B cell (primary cell): Measurements from ENCODE around the gene PALLD. TPM values are rescaled to one million over a fixed set of nuclear protein-coding genes. Genes with fewer than 3 reads are reported as not detected.

Experiments used
- ATAC-seq: fragments of 200-7000 bp; cut with Tn5 transposase; one replicate; pipeline ENCODE4 v1.10.0; 2021; ENCODE audit warnings: low read depth, mild to moderate bottlenecking, moderate number of reproducible peaks, moderate library complexity
- CTCF ChIA-PET: fragments of 350-600 bp; sonication (Branson Sonifier 250); formaldehyde crosslinking; loops from one replicate; lab custom pipeline; 2021; ENCODE audit warnings: antibody characterized with exemption, inconsistent platforms; lab: Charles Lee
- POLR2A ChIA-PET: fragments of 350-600 bp; sonication (Branson Sonifier 250); formaldehyde crosslinking; loops from one replicate; lab custom pipeline; 2021; ENCODE audit warnings: antibody characterized with exemption; lab: Charles Lee
- DNase-seq: peaks from one replicate; pipeline ENCODE4 v3.0.0; 2013
- H2AFZ ChIP-seq: 2 replicates; pipeline ENCODE4 v1.6.1; 2012; ENCODE audit warnings: mild to moderate bottlenecking, low read depth, low read length; ENCODE audit not compliant: insufficient read depth, poor library complexity, severe bottlenecking
- H3K27ac ChIP-seq, 2 donors: 1 replicate in 1 of 2; 2 replicates in 1 of 2; pipeline ENCODE4 v1.5.1; 2012 to 2013; ENCODE audit warnings: low read length in 2 of 2, mild to moderate bottlenecking in 2 of 2, moderate library complexity in 1 of 2
- H3K27me3 ChIP-seq, 4 experiments: fragments of 200-600 bp in 1 of 4; sonication (generic) in 1 of 4; replicated peaks in 1 of 4; 1 replicate in 2 of 4; 2 replicates in 2 of 4; pipeline versions ENCODE4 v1.6.1 to v1.7.0; 2013 to 2016; ENCODE audit warnings: low read length in 3 of 4, mild to moderate bottlenecking in 2 of 4, mixed read lengths in 1 of 4, moderate library complexity in 1 of 4; ENCODE audit not compliant: insufficient read depth in 4 of 4, control insufficient read depth in 3 of 4; ENCODE audit errors: control extremely low read depth in 1 of 4
- H3K36me3 ChIP-seq, 2 experiments: replicated peaks in 1 of 2; 1 replicate in 1 of 2; 2 replicates in 1 of 2; pipeline versions ENCODE4 v1.6.1 to v1.7.1; 2013; ENCODE audit warnings: low read length in 1 of 2; ENCODE audit not compliant: insufficient read depth in 2 of 2, control insufficient read depth in 1 of 2; ENCODE audit errors: control extremely low read depth in 1 of 2, extremely low read depth in 1 of 2
- H3K4me1 ChIP-seq, 2 donors: fragments of 200-600 bp in 1 of 2; sonication (generic) in 1 of 2; 1 replicate in 1 of 2; 2 replicates in 1 of 2; pipeline versions ENCODE4 v1.5.1 to v1.6.1; 2013 to 2017; ENCODE audit warnings: low read length in 2 of 2; ENCODE audit not compliant: control insufficient read depth in 2 of 2, insufficient read depth in 2 of 2
- H3K4me2 ChIP-seq: replicated peaks from 2 replicates; pipeline ENCODE3; 2012; ENCODE audit warnings: mild to moderate bottlenecking, low read depth, low read length; ENCODE audit not compliant: poor library complexity, severe bottlenecking
- H3K4me3 ChIP-seq, 5 experiments: fragments of 200-600 bp in 1 of 5; sonication (generic) in 1 of 5; 1 replicate in 3 of 5; 2 replicates in 2 of 5; pipeline versions ENCODE4 v1.5.1 to v1.7.0; 2011 to 2016; ENCODE audit warnings: low read length in 4 of 5, mild to moderate bottlenecking in 4 of 5, low read depth in 2 of 5, control low read depth in 1 of 5, moderate library complexity in 1 of 5; ENCODE audit not compliant: insufficient read depth in 1 of 5; ENCODE audit errors: control extremely low read depth in 1 of 5, extremely low read depth in 1 of 5
- H3K79me2 ChIP-seq: fragments of 200-600 bp; sonication (generic); one replicate; pipeline ENCODE4 v1.6.0; 2016; ENCODE audit warnings: low read length; ENCODE audit not compliant: control insufficient read depth, insufficient read depth
- H3K9ac ChIP-seq: fragments of 200-600 bp; sonication (generic); 2 replicates; pipeline ENCODE4 v1.6.1; 2017; ENCODE audit warnings: mild to moderate bottlenecking, low read length, moderate library complexity
- H3K9me3 ChIP-seq, 3 donors: one replicate each; pipeline versions ENCODE4 v1.6.1 to v1.7.1; 2013; ENCODE audit warnings: low read length in 2 of 3; ENCODE audit not compliant: control insufficient read depth in 2 of 3, insufficient read depth in 1 of 3; ENCODE audit errors: control extremely low read depth in 1 of 3
- H4K20me1 ChIP-seq: 2 replicates; pipeline ENCODE4 v1.6.0; 2012; ENCODE audit warnings: mild to moderate bottlenecking, low read length; ENCODE audit not compliant: insufficient read depth, control insufficient read depth, poor library complexity, severe bottlenecking
- H3K27ac Mint-ChIP-seq: one replicate; pipeline ENCODE4 v1.8.0; 2021; ENCODE audit warnings: mixed read lengths
- H3K27me3 Mint-ChIP-seq: one replicate; pipeline ENCODE4 v1.8.0; 2021; ENCODE audit warnings: mixed read lengths
- H3K4me1 Mint-ChIP-seq: one replicate; pipeline ENCODE4 v1.8.0; 2021; ENCODE audit warnings: mixed read lengths
- H3K4me3 Mint-ChIP-seq: one replicate; pipeline ENCODE4 v1.8.0; 2021; ENCODE audit warnings: mixed read lengths
- H3K9me3 Mint-ChIP-seq: one replicate; pipeline ENCODE4 v1.8.0; 2022; ENCODE audit warnings: mixed read lengths; ENCODE audit not compliant: insufficient read depth
- CTCF ChIP-seq: fragments of 200-600 bp; IDR thresholded peaks from one replicate; pipeline ENCODE4 v1.8.0; 2022; ENCODE audit warnings: antibody characterized with exemption, mild to moderate bottlenecking
- EZH2 ChIP-seq: IDR thresholded peaks from 2 replicates; pipeline ENCODE4 v1.6.1; 2012; ENCODE audit warnings: borderline replicate concordance, low read depth, mild to moderate bottlenecking, moderate library complexity, low read length; ENCODE audit not compliant: insufficient read depth, poor library complexity, severe bottlenecking
- WGBS: methylation state at CpG from one replicate; pipeline ENCODE4 v1.1.5; 2013; ENCODE audit warnings: missing lambda C conversion rate; ENCODE audit not compliant: insufficient coverage; 5-methylcytosine and 5-hydroxymethylcytosine counted together
- intact Hi-C: fragments of 100-400 bp; cut with micrococcal nuclease; formaldehyde crosslinking; loops from one replicate; pipeline ENCODE4 v1.10.0; 2022
- polyA plus RNA-seq: library from polyadenylated mRNA; depleted of rRNA; stranded (reverse); fragments of >200 nt; gene quantifications from 2 replicates; pipeline ENCODE4 v1.2.3, GENCODE V29; 2012
- total RNA-seq, 2 donors: library from RNA; stranded (reverse); fragments of 120-200 nt in 1 of 2; gene quantifications; 1 replicate in 1 of 2; 2 replicates in 1 of 2; pipeline versions ENCODE4 v1.2.3 to v1.2.4, GENCODE V29; 2013 to 2022

PALLD gene
- total and polyA plus RNA-seq, 2 donors (not counting 1 experiment from before 2014, with no cell fraction given) = 0.63 to 0.71 TPM

DNA sequence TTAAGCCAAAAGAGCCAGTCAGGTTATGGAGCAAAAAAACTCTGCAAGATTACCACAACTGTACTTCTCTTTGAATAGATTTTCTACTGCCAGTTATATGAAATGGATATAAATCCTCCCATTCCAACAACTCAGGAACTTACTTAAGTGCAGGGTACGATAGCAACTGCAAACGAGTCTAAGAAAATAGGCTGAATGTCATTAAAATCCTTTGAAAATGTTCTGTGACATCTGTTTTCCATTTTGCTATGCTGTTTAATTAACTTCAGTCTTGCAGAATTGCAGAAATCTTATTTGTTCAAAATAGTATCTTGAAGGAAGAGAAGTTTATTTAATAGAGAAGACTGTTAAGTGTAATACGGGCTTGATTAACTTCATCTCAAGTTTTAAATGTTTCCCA lies 243.8 kb downstream of the PALLD start:
- H3K27ac Mint-ChIP-seq = no peak overlapping the region
- Histone ChIP-seq H3K27ac (no peak overlapping the region), H3K4me2 (no peak overlapping the region), H4K20me1 (no peaks in the 10 kb centered on the region), H3K27me3 (peaks cover 0 to 6% (median 2%) of the 10 kb centered on the region in 4 experiments), H3K79me2 (no peaks in the 10 kb centered on the region), H3K4me1 (no peaks in the 10 kb centered on the region), H2AFZ (no peak overlapping the region), H3K36me3 (no peaks in the 10 kb centered on the region), H3K9me3 (no peaks in the 10 kb centered on the region), H3K9ac (no peak overlapping the region), H3K4me3 (no peak overlapping the region)
- H3K9me3 Mint-ChIP-seq = no peaks in the 10 kb centered on the region
- intact Hi-C loops = no loop called here
- DNase-seq (no peak), ATAC-seq (no peak)
- peaks cover 6% of the 10 kb centered on the region for H3K27me3 Mint-ChIP-seq
- no peak overlapping the region for H3K4me3 Mint-ChIP-seq
- no CpG with 5 or more reads among the region's 3 CpGs for WGBS
- ChIA-PET CTCF (no interaction called here), POLR2A (no interaction called here)
- H3K4me1 Mint-ChIP-seq = no peaks in the 10 kb centered on the region
- TF ChIP-seq EZH2 = no peak
- no peak for TF ChIP-seq CTCF

- ChIA-PET POLR2A (no interaction called here), CTCF (no interaction called here)
- Histone ChIP-seq H3K36me3 (no peaks in the 10 kb centered on the region), H3K9me3 (no peaks in the 10 kb centered on the region), H4K20me1 (no peaks in the 10 kb centered on the region), H3K9ac (no peak overlapping the region), H3K4me2 (no peak overlapping the region), H3K27ac (no peak overlapping the region), H3K79me2 (no peaks in the 10 kb centered on the region), H3K4me1 (no peaks in the 10 kb centered on the region), H2AFZ (no peak overlapping the region), H3K27me3 (peaks cover 0 to 6% (median 2%) of the 10 kb centered on the region in 4 experiments), H3K4me3 (no peak overlapping the region)
- Mint-ChIP-seq H3K27me3 (peaks cover 6% of the 10 kb centered on the region), H3K4me3 (no peak overlapping the region), H3K27ac (no peak overlapping the region), H3K9me3 (no peaks in the 10 kb centered on the region), H3K4me1 (no peaks in the 10 kb centered on the region)
- WGBS = 81% methylated on average over 8 of the region's 11 CpGs
- intact Hi-C loops = no loop called here
- TF ChIP-seq EZH2 (no peak), CTCF (no peak)
- DNase-seq (no peak), ATAC-seq (no peak)
Observed at GRCh38 chr4:168741281-168742173, 244.7 kb downstream of the PALLD start.
